NCI-H1930 (cell line): Measurements from ENCODE around the gene GBA2.

Experiments
- DNase-seq, 2 experiments: peaks; one replicate each; lab custom pipeline; 2025; lab: John Stamatoyannopoulos, UW

Gene GBA2

GRCh38 chr9:35716230-35716629 lies 32.8 kb downstream of the GBA2 start:
- DNase-seq: no peak

- DNase-seq: no peak
Measured at GRCh38 chr9:35714579-35715252, 34.3 kb downstream of the GBA2 start.

- no peak for DNase-seq
Measured at GRCh38 chr9:35714123-35714522, 34.9 kb downstream of the GBA2 start.

DNA sequence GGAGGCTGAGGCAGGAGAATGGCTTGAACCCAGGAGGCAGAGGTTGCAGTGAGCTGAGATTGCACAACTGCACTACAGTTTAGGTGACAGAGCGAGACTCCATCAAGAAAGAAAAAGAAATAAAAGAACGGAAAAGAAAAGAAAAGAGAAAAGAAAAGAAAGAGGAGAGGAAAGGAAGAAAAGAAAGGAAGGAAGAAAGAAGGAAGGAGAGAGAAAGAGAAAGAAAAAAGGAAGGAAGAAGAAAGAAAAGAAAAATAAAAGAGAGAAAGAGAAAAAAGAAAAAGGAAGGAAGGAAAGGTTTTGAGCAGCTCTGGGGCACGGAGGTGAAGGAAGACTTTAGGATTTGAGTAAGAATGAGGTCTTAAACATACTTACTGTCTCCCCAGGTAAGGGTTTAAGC lies 35.5 kb downstream of the GBA2 start:
- no peak for DNase-seq

- no peak for DNase-seq
Measured at GRCh38 chr9:35712762-35713400, 36.1 kb downstream of the GBA2 start.

GRCh38 chr9:35711501-35712428 lies 37.3 kb downstream of the GBA2 start:
- DNase-seq: no peak

DNA sequence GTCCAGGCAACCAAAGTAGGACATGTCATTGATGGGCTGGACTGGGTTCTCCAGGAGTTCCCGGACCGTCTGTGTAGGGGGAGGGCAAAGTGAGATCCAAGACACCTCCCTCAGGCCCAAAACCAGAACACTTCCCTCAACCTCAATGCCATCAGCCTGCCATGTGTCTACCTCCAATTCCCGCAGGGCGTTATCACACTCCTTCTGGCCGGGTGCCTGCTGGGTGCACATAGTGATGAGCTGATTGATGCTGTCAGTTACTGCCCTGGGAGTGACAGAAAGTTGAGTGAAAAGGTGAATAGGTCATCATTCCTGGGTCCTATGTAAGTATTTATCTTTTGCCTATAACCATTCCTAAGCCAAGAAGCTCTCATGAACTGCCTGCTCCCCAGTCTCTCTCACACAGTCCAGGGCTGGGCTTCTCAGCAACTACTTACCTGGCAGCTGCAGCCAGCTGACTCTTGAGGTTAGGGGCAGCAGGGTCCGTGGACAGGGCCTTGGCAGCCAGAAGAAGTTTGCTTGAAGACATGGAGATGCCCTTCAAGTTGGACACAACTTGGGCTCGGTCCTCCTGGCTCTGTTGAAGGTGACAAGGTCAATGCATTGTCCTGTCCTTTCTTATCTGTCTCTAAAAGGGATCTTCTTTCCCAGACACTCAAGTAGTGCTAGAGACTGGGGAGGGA lies 38.1 kb downstream of the GBA2 start:
- no peak for DNase-seq

GRCh38 chr9:35708146-35708545 lies 40.9 kb downstream of the GBA2 start:
- no peak for DNase-seq

DNA sequence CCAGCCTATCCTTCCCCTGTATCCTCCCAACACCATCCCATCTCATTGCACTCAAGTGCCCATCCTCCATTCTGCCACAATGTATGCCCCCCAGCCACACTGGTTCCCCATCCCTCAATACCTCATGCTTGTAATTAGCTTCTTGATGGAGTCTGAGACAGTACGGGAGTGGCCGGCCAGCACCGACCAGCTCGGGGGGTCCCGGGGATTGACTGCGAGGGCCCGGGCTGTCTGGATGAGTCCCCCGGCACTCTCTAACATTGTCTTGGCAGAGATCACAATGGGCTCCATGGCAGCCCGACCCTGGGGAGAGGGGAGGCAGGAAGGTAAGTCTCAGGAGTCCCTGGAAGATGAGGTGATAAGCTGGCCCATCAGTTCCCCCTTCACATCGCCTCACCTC lies 42.1 kb downstream of the GBA2 start:
- DNase-seq: no peak

- no peak for DNase-seq
Measured at GRCh38 chr9:35705836-35706430, 43.1 kb downstream of the GBA2 start.

- DNase-seq: no peak
Measured at GRCh38 chr9:35705372-35705771, 43.7 kb downstream of the GBA2 start.

- DNase-seq: no peak
Measured at GRCh38 chr9:35703906-35704672, 44.9 kb downstream of the GBA2 start.

GRCh38 chr9:35702696-35703095 lies 46.3 kb downstream of the GBA2 start:
- no peak for DNase-seq

GRCh38 chr9:35700942-35701341 lies 48.1 kb downstream of the GBA2 start:
- no peak for DNase-seq

DNA sequence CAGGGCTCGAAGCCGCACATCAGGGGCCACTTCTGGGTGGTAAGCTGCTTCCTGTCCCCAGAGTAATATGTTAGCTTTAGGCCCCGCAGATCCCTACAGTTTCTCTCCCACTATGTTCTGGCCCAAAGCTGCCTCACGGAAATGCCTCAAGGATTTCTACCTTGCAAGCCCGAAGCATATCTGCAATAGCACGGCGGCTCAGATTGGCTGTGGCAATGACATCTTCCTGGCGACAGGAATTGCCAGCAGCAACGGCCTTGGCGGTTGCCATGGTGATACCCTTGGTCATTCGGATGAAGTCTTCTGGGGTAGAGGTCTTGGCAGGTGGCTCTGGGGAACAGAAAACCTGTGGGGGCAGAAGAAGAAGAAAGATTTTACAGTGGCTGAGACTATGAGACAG lies 49.0 kb downstream of the GBA2 start:
- DNase-seq: no peak

DNA sequence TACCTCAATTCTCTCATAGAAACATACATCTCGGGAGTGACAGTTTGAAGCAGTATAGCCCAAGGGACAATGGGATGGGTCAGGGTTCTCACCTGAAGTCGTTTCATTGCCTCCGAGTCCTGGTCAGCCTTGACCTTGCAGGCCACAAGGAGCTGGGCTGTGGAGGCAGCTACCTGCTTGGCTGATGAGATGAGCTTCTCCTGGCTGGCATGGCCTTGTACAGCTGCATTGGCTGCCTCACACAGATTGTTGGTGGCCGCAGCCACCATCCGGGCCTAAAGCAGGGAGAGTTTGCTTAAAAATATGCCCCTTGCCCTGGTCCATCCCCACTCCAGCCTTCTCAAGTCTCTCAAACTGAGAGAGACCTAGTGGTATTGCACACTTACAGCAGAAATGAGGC lies 50.8 kb downstream of the GBA2 start:
- no peak for DNase-seq

DNA sequence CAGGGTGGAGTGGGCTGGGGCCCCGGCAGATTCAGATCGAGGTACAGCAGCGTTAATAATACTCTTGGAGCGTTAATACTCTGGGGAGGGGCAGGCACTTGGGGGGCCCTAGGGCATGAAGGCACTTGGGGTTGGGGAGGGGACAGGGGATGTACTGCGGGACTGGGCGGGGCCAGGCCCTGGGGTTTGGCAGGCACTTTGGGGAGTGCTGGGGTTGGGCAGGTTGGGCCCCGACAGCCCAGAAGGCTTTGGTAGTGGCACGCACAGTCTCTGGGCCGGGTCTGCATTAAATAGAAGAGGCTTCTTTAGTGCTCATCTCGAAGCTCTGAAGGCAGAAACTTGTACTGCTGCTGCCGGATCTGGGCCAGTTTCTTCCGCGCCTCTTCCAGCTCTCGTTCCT lies 51.5 kb downstream of the GBA2 start:
- DNase-seq: no peak

DNA sequence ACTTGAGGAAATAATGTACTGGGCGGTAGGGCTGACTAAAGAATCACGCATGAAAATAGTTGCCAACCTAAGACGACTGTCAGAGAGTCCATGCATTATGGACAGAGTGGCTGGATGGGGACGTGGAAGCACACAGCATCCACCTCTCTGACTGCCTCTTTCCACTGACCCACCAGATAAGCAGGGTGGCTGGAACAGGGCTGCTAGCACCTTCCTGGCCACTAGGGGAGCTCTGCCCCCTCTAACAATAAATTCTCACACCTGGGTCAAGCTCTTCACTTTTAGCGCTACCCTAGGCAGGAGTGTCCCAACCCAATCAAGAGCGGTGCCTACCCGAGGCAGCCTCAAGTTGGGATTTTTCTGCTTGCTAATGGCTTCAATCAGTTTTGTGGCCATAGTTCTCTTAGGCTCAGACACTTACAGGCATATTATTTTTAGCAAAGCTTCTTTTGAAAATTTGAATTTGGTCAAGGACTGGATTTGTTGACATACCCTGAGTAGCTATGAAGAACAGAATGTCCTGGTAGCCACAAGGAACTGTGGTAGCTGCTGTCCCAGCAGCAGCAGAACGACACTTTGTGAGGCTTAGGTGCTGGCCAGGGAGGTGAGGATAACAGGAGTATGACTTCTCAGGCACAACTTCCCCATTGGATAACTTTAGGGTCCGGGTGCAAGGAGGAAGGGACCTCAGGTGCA lies 52.4 kb downstream of the GBA2 start:
- DNase-seq: peak; percentile 30 to 51

DNA sequence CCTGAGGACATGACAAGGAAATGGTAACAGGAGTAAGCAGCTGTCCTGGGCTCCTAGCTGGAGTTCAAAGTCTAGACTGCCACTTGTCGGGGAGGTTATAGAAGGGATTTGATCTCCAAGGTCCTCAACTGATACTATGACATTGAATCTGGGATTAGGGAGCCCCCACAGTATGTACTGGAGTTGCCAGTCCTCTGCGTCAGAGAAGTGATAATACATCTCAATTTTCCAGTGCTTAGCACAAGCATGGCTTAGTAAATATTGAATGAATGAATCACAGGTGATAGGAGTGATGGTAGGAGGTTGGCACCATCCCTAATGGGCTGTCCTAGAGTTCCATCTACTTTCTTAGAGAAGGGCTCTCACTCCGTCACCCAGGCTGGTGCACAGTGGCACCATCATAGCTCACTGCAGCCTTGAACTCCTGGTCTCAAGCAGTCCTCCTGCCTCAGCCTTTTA lies 53.1 kb downstream of the GBA2 start:
- no peak for DNase-seq

- peak; percentile 11 to 26 for DNase-seq
Measured at GRCh38 chr9:35691757-35692301, 57.2 kb downstream of the GBA2 start.
